OCI-LY1 (cell line): ENCODE data around the gene WNT2B.

Experiments used
- H2AFZ ChIP-seq: fragments of 200-600 bp; sonication (generic), shearing (Covaris generic); 2 replicates; pipeline ENCODE4 v1.6.0; 2014; ENCODE audit warnings: antibody characterized with exemption, mild to moderate bottlenecking, low read length
- H3F3A ChIP-seq: fragments of 200-600 bp; sonication (generic), shearing (Covaris generic); 2 replicates; pipeline ENCODE4 v1.6.0; 2014; ENCODE audit warnings: mild to moderate bottlenecking, antibody characterized with exemption, low read length, moderate library complexity; ENCODE audit not compliant: insufficient read depth
- H3K27ac ChIP-seq: fragments of 200-600 bp; sonication (generic); 2 replicates; pipeline ENCODE4 v1.5.1; 2014; ENCODE audit warnings: low read length, mixed run types, mild to moderate bottlenecking, low read depth; ENCODE audit not compliant: poor library complexity, severe bottlenecking
- H3K27me3 ChIP-seq: fragments of 200-600 bp; sonication (generic); 2 replicates; pipeline ENCODE4 v1.6.0; 2014; ENCODE audit warnings: antibody characterized with exemption, mild to moderate bottlenecking, low read length, moderate library complexity; ENCODE audit not compliant: insufficient read depth
- H3K36me3 ChIP-seq: fragments of 200-600 bp; sonication (generic); 2 replicates; pipeline ENCODE4 v1.6.1; 2014; ENCODE audit warnings: mild to moderate bottlenecking, antibody characterized with exemption, low read length, moderate library complexity, mixed read lengths; ENCODE audit not compliant: insufficient read depth
- H3K4me1 ChIP-seq: fragments of 200-600 bp; sonication (generic); 2 replicates; pipeline ENCODE4 v1.5.1; 2014; ENCODE audit warnings: mild to moderate bottlenecking, low read length, moderate library complexity; ENCODE audit not compliant: insufficient read depth, severe bottlenecking
- H3K4me2 ChIP-seq: fragments of 200-600 bp; sonication (generic), shearing (Covaris generic); 2 replicates; pipeline ENCODE4 v1.6.1; 2014; ENCODE audit warnings: low read length
- H3K4me3 ChIP-seq: fragments of 200-600 bp; sonication (generic); 2 replicates; pipeline ENCODE4 v1.5.1; 2014; ENCODE audit warnings: low read length, low read depth, mild to moderate bottlenecking, mixed read lengths; ENCODE audit not compliant: poor library complexity, severe bottlenecking
- H3K79me2 ChIP-seq: fragments of 200-600 bp; shearing (Covaris generic); 2 replicates; pipeline ENCODE4 v1.6.1; 2016; ENCODE audit warnings: mixed run types, low read length, mixed read lengths; ENCODE audit not compliant: insufficient read depth
- H3K9ac ChIP-seq: fragments of 200-600 bp; sonication (generic), shearing (Covaris generic); 2 replicates; pipeline ENCODE4 v1.6.1; 2014; ENCODE audit warnings: mild to moderate bottlenecking, low read length, mixed read lengths
- H3K9me2 ChIP-seq: fragments of 200-600 bp; sonication (generic), shearing (Covaris generic); 2 replicates; pipeline ENCODE4 v1.6.1; 2014; ENCODE audit warnings: low read depth, mild to moderate bottlenecking, low read length, mixed read lengths
- H3K9me3 ChIP-seq: fragments of 200-600 bp; shearing (Covaris generic); 2 replicates; pipeline ENCODE4 v1.6.1; 2014; ENCODE audit warnings: low read length, mixed read lengths
- H4K20me1 ChIP-seq: fragments of 200-600 bp; sonication (generic), shearing (Covaris generic); 2 replicates; pipeline ENCODE4 v1.6.0; 2016; ENCODE audit warnings: mild to moderate bottlenecking, low read length; ENCODE audit not compliant: insufficient read depth
- EZH2 ChIP-seq: fragments of 200-600 bp; sonication (generic), shearing (Covaris generic); IDR thresholded peaks from 2 replicates; pipeline ENCODE4 v1.8.0; 2017; ENCODE audit warnings: borderline replicate concordance, mixed run types, mild to moderate bottlenecking, antibody characterized with exemption, low read length, moderate library complexity, mixed read lengths
- TF ChIP-seq, protein P1 (sequence below): fragments of 200-600 bp; sonication (generic), shearing (Covaris generic); IDR thresholded peaks from 2 replicates; pipeline ENCODE4 v1.5.1; 2017; ENCODE audit warnings: mild to moderate bottlenecking, antibody characterized with exemption, low read length, moderate library complexity, mixed read lengths

The WNT2B gene

DNA sequence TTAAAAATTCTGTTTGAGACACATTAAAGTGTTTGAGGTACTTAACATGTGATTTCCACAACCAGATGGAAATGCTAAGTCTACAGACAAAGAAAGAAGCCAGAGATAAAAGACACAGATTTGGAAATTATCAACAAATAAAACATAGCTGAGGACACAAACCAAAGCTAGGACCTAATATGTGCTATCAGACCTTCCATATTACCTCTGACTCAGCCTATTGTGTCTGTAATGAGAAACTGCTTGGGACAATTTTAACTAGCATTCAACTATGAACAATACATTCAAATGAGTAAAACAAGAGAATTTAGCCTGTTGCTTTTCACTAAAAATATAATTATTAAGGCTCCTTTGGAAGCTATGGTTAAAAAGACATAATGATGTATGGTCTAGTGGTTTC is 54.6 kb downstream of the WNT2B start:
- H3K27ac ChIP-seq, result no peak overlapping the region
- no peaks in the 10 kb centered on the region for H4K20me1 ChIP-seq
- H3K79me2 ChIP-seq, result no peaks in the 10 kb centered on the region
- H3K9ac ChIP-seq, result no peak overlapping the region
- no peak overlapping the region for H2AFZ ChIP-seq
- no peaks in the 10 kb centered on the region for H3K27me3 ChIP-seq
- H3K4me1 ChIP-seq, result no peaks in the 10 kb centered on the region
- no peak overlapping the region for H3K4me3 ChIP-seq
- H3K36me3 ChIP-seq, result no peaks in the 10 kb centered on the region
- H3K9me3 ChIP-seq, result no peaks in the 10 kb centered on the region
- no peaks in the 10 kb centered on the region for H3F3A ChIP-seq
- no peak overlapping the region for H3K4me2 ChIP-seq
- no peaks in the 10 kb centered on the region for H3K9me2 ChIP-seq
- TF ChIP-seq, protein P1, sequence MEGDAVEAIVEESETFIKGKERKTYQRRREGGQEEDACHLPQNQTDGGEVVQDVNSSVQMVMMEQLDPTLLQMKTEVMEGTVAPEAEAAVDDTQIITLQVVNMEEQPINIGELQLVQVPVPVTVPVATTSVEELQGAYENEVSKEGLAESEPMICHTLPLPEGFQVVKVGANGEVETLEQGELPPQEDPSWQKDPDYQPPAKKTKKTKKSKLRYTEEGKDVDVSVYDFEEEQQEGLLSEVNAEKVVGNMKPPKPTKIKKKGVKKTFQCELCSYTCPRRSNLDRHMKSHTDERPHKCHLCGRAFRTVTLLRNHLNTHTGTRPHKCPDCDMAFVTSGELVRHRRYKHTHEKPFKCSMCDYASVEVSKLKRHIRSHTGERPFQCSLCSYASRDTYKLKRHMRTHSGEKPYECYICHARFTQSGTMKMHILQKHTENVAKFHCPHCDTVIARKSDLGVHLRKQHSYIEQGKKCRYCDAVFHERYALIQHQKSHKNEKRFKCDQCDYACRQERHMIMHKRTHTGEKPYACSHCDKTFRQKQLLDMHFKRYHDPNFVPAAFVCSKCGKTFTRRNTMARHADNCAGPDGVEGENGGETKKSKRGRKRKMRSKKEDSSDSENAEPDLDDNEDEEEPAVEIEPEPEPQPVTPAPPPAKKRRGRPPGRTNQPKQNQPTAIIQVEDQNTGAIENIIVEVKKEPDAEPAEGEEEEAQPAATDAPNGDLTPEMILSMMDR, result no peak
- TF ChIP-seq EZH2, result no peak

DNA sequence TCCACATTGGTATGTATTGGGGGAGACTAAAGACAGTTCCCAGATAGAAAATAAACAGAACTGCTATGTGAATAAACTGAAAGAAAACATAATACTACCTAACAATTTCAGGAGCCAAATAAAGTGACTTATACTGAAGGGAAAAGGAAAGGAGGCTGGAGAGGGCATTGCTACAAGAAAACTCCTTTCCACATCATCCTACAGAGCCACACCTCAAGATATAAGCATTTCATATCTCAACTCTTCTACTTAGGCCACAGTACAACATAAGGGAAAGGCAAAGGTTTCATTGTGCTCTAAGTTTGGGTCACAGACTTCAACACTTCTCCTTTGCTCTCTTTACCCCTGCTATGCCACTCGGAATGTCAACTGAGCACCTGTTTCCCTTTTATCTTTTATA is 55.3 kb downstream of the WNT2B start:
- Histone ChIP-seq H3K36me3 (no peaks in the 10 kb centered on the region), H3K9me2 (no peaks in the 10 kb centered on the region), H3K4me3 (no peak overlapping the region), H3K27ac (no peak overlapping the region), H3K27me3 (no peaks in the 10 kb centered on the region), H3K79me2 (no peaks in the 10 kb centered on the region), H3K9me3 (no peaks in the 10 kb centered on the region), H3F3A (no peaks in the 10 kb centered on the region), H3K4me1 (no peaks in the 10 kb centered on the region), H4K20me1 (no peaks in the 10 kb centered on the region), H3K4me2 (no peak overlapping the region), H3K9ac (no peak overlapping the region), H2AFZ (no peak overlapping the region)
- TF ChIP-seq, protein P1, result no peak

DNA sequence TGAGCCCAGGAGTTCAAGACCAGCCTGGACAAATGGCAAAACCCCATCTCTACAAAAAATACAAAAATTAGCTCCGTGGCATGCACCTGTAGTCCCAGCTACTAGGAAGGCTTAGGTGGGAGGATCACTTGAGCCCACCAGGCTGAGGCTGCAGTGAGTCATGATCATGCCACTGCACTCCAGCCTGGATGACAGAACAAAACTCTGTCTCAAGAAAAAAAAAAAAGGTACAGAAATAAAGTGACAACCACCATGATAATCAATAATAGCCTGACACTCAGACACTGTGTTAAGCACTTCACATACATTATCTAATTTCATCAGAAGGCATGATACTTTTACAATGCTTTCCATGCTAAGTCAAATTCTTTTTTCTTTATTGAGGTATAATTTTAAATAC is 57.0 kb downstream of the WNT2B start:
- Histone ChIP-seq H3K4me2 (no peak overlapping the region), H3K4me1 (no peaks in the 10 kb centered on the region), H3K27ac (no peak overlapping the region), H3K79me2 (no peaks in the 10 kb centered on the region), H4K20me1 (no peaks in the 10 kb centered on the region), H3K9me3 (no peaks in the 10 kb centered on the region), H3K9me2 (no peaks in the 10 kb centered on the region), H3K36me3 (no peaks in the 10 kb centered on the region), H3F3A (no peaks in the 10 kb centered on the region), H3K27me3 (no peaks in the 10 kb centered on the region), H2AFZ (no peak overlapping the region), H3K4me3 (no peak overlapping the region), H3K9ac (no peak overlapping the region)
- no peak for TF ChIP-seq EZH2
- TF ChIP-seq, protein P1, result no peak
